RWPE2 (cell line): ENCODE results near the gene SNPH.

Experiments used
- ATAC-seq: fragments of 200-7000 bp; cut with Tn5 transposase; 3 replicates; pipeline ENCODE4 v1.9.1; 2021; ENCODE audit warnings: low read depth
- DNase-seq: peaks from one replicate; pipeline ENCODE4 v3.0.0-alpha.2; 2020; ENCODE audit warnings: low spot score
- H3K27ac ChIP-seq: fragments of 450-650 bp; 2 replicates; pipeline ENCODE4 v1.5.1; 2017; ENCODE audit warnings: mild to moderate bottlenecking; ENCODE audit not compliant: poor library complexity, severe bottlenecking
- H3K27me3 ChIP-seq: fragments of 250-450 bp; sonication (Bioruptor Pico); 2 replicates; pipeline ENCODE4 v1.5.1; 2021; ENCODE audit warnings: mild to moderate bottlenecking, moderate library complexity; ENCODE audit not compliant: insufficient read depth, poor library complexity, severe bottlenecking
- H3K36me3 ChIP-seq: fragments of 250-450 bp; sonication (Bioruptor Pico); 2 replicates; pipeline ENCODE4 v1.5.1; 2020; ENCODE audit warnings: low read depth, mild to moderate bottlenecking, moderate library complexity
- H3K4me1 ChIP-seq: fragments of 250-450 bp; sonication (Bioruptor Pico); 2 replicates; pipeline ENCODE4 v1.5.1; 2021; ENCODE audit warnings: mild to moderate bottlenecking, moderate library complexity; ENCODE audit not compliant: insufficient read depth, poor library complexity, severe bottlenecking
- H3K4me3 ChIP-seq: fragments of 250-450 bp; sonication (Bioruptor Pico); 2 replicates; pipeline ENCODE4 v1.5.1; 2021; ENCODE audit warnings: mild to moderate bottlenecking, moderate library complexity; ENCODE audit not compliant: severe bottlenecking
- H3K9me3 ChIP-seq: fragments of 250-450 bp; sonication (Bioruptor Pico); 2 replicates; pipeline ENCODE4 v1.5.1; 2021; ENCODE audit warnings: mild to moderate bottlenecking, moderate library complexity; ENCODE audit not compliant: severe bottlenecking
- TF ChIP-seq, protein P1 (sequence below): fragments of 450-650 bp; IDR thresholded peaks from one replicate; pipeline ENCODE4 v1.5.1; 2017; ENCODE audit warnings: mild to moderate bottlenecking, moderate library complexity; ENCODE audit not compliant: poor library complexity, severe bottlenecking

The SNPH gene

DNA sequence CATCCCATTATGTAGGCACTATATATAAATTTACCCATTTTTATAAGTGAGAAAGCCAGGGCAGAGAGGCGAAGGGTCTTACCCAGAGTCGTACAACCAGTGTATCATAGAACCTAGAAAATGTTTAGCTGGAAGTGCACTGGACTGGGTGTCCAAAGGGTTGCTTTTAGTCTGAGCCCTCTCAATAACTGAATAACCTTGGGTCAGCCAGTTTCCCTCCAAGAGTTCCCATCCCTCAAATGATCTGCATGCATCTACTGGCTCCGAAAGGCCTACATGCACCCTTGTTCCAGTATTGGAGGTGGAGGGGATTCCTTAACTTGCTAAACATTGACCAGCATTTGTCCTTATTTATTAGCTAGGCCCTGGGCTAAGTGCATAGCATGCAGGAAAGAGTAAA is 3.8 kb downstream of the SNPH start:
- Histone ChIP-seq H3K27ac (no peak overlapping the region), H3K36me3 (no peaks in the 10 kb centered on the region), H3K4me3 (no peak overlapping the region), H3K9me3 (no peaks in the 10 kb centered on the region), H3K27me3 (no peaks in the 10 kb centered on the region), H3K4me1 (no peaks in the 10 kb centered on the region)
- DNase-seq (no peak), ATAC-seq (no peak)
- TF ChIP-seq, protein P1, sequence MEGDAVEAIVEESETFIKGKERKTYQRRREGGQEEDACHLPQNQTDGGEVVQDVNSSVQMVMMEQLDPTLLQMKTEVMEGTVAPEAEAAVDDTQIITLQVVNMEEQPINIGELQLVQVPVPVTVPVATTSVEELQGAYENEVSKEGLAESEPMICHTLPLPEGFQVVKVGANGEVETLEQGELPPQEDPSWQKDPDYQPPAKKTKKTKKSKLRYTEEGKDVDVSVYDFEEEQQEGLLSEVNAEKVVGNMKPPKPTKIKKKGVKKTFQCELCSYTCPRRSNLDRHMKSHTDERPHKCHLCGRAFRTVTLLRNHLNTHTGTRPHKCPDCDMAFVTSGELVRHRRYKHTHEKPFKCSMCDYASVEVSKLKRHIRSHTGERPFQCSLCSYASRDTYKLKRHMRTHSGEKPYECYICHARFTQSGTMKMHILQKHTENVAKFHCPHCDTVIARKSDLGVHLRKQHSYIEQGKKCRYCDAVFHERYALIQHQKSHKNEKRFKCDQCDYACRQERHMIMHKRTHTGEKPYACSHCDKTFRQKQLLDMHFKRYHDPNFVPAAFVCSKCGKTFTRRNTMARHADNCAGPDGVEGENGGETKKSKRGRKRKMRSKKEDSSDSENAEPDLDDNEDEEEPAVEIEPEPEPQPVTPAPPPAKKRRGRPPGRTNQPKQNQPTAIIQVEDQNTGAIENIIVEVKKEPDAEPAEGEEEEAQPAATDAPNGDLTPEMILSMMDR, result no peak

DNA sequence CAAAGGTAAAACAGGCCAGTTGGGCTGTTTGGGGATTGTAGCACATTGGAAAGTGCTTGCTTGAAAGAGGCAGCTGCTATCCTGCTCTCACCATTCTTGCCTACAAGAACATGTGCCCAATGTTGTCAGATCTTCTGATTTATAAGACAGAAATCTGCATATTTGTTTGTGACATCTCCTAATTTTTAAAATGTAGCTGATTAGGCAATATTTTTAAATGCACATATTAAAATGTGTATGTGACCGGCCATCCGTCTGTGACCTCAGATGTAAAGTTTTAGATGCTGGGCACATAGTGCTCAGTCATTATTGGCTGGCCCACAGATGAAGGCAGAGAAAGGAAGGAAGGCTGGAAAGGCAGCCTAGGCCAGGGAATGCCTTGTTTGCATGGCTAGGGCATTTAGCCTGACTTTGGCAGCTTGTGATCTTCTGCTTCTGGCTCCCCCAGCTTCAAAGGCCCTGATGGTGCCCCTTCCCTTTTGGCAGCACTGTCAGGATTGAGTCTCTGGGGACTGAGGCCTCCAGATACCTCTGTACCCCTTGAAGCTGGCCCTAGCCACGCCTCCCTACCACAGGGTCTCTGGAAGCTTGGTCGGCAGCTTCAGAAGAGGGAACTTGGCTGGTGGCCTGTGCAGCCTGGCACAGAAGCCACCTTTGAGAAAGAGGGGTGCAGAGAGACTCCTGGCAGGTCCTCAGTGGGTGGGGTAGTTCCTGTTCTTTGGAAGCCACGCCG is 6.4 kb downstream of the SNPH start:
- ATAC-seq, result no peak
- no peak for DNase-seq
- Histone ChIP-seq H3K27me3 (no peaks in the 10 kb centered on the region), H3K4me3 (no peak overlapping the region), H3K27ac (no peak overlapping the region), H3K9me3 (no peaks in the 10 kb centered on the region), H3K36me3 (no peaks in the 10 kb centered on the region), H3K4me1 (no peaks in the 10 kb centered on the region)
- TF ChIP-seq, protein P1, result no peak

GRCh38 chr20:1273366-1273765 is 7.3 kb downstream of the SNPH start:
- Histone ChIP-seq H3K27ac (no peak overlapping the region), H3K4me3 (no peak overlapping the region), H3K36me3 (no peaks in the 10 kb centered on the region), H3K4me1 (no peaks in the 10 kb centered on the region), H3K9me3 (no peaks in the 10 kb centered on the region), H3K27me3 (no peaks in the 10 kb centered on the region)
- ATAC-seq (no peak), DNase-seq (no peak)
- TF ChIP-seq, protein P1, result no peak

DNA sequence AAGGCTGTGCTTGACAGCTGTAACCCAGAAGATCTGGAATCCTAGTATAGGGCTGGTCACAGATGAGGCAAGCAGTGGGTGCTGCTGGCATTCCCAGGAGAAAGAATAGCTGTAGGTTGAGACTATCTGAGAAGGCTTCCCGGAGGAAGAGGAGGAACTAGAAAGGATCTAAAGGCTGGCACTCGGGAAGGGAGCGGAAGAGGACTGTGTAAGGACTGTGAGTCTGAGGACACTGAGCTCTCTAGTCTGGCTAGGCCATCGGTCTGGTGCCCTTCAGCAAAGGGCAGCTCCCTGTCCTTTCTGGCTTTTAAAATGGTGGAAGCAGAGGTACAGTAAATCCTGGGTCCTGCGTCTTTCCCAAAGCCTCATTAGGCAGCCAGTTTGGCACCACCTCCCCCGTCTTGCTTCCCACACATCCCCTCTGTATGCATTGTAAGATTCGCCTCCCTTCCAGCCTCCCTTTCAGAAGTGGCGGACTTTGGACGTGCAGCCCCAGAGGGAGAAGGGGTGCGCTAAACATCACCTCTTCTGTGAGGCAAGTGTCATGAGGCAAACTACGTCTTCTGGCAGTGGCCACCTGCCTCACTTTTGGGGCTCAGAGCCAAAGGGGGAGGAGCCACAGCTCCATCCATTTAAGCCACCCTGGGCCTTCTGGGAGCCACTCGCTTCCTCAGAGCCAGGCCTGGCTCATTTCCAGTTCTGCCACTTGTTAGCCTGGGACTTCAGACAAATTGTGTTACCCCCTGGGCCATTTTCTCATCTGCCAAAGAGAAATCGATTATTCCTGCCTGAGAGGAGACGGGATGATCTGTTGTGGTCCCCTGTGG is 8.6 kb downstream of the SNPH start:
- DNase-seq, result no peak
- H3K27ac ChIP-seq, result no peak overlapping the region

More for the DNA sequence above, 8.6 kb downstream of the SNPH start:
- Histone ChIP-seq H3K4me3 (no peak overlapping the region), H3K4me1 (no peaks in the 10 kb centered on the region), H3K9me3 (no peaks in the 10 kb centered on the region), H3K27me3 (no peaks in the 10 kb centered on the region), H3K36me3 (no peaks in the 10 kb centered on the region)
- TF ChIP-seq, protein P1, result no peak
- ATAC-seq, result no peak
